Spleen (tissue), 7 donors: ENCODE data around the gene CARHSP1.

Source experiments
- CTCF ChIP-seq, 11 experiments: fragments of 200-600 bp in 7 of 11; fragments of 450-650 bp in 4 of 11; sonication (generic) in 4 of 11; IDR thresholded peaks in 8 of 11; conservative IDR thresholded peaks in 3 of 11; 1 replicate in 7 of 11; 2 replicates in 4 of 11; pipeline versions ENCODE4 v1.4.0 to v1.8.0; 2016 to 2021; ENCODE audit warnings: antibody characterized with exemption in 11 of 11, inconsistent platforms in 4 of 11, mild to moderate bottlenecking in 1 of 11
- POLR2AphosphoS5 ChIP-seq, 3 donors: sonication (generic); formaldehyde crosslinking; IDR thresholded peaks; one replicate each; pipeline ENCODE4 v1.5.1; 2017; ENCODE audit warnings: antibody characterized with exemption in 3 of 3
- donor health status: DM: no; HTN: no; CAD: no; lungs with moderate emphysema.
- donor health status: DM: no; HTN: no; CAD: no.
- donor health status: DM: no; HTN: no; CAD: no.

- TF ChIP-seq CTCF (IDR thresholded peaks at IDR 0.05 in 8 of 11, conservative IDR thresholded peaks at IDR 0.05 in 3 of 11) (no peak), POLR2AphosphoS5 (IDR thresholded peaks at IDR 0.05) (no peak)
Observed at GRCh38 chr16:8852534-8852933, 16.3 kb downstream of the CARHSP1 start.
